Left lung (tissue), 10 donors: Measurements from ENCODE around the gene CLPTM1L. TPM values are rescaled to one million over a fixed set of nuclear protein-coding genes. Genes with fewer than 3 reads are reported as not detected.
"Not testable (repeated sequence)": the region's sequence is repeated elsewhere in the genome, so short reads cannot be mapped to it uniquely, and the experiment has no call there.

Experiments
- ATAC-seq: fragments of 200-7000 bp; cut with Tn5 transposase; one replicate; pipeline ENCODE4 v1.9.1; 2020; ENCODE audit warnings: moderate library complexity
- DNase-seq, 4 donors: peaks; one replicate each; pipeline ENCODE4 v3.0.0-alpha.2; 2013 to 2020
- H3K27ac ChIP-seq, 2 donors: fragments of 200-600 bp; sonication (generic) in 1 of 2; one replicate each; pipeline versions ENCODE4 v1.5.0 to v1.8.0; 2020 to 2021
- H3K27me3 ChIP-seq, 2 donors: fragments of 200-600 bp; sonication (generic) in 1 of 2; one replicate each; pipeline versions ENCODE4 v1.5.0 to v1.8.0; 2020 to 2021
- H3K36me3 ChIP-seq, 2 donors: fragments of 200-600 bp; sonication (generic) in 1 of 2; one replicate each; pipeline versions ENCODE4 v1.5.0 to v1.8.0; 2020 to 2021
- H3K4me1 ChIP-seq, 2 donors: fragments of 200-600 bp; one replicate each; pipeline ENCODE4 v1.8.0; 2021
- H3K4me3 ChIP-seq, 2 donors: fragments of 200-600 bp; sonication (generic) in 1 of 2; one replicate each; pipeline versions ENCODE4 v1.5.0 to v1.8.0; 2020 to 2021; ENCODE audit warnings: mild to moderate bottlenecking in 1 of 2
- H3K9me3 ChIP-seq, 2 donors: fragments of 200-600 bp; sonication (generic) in 1 of 2; one replicate each; pipeline versions ENCODE4 v1.5.0 to v1.8.0; 2020 to 2021
- intact Hi-C, 2 donors: fragments of 100-400 bp; cut with DNase I; formaldehyde crosslinking; loops; one replicate each; pipeline versions ENCODE4 v1.11.2 to v1.14.2; 2022
- polyA plus RNA-seq, 6 donors: library from polyadenylated mRNA; unstranded; fragments of 120-200 nt; gene quantifications; one replicate each; pipeline ENCODE4 v1.2.1, GENCODE V29; 2013; ENCODE audit not compliant: insufficient read length in 6 of 6
- total RNA-seq, 2 donors: library from RNA; stranded (reverse); fragmentation: NEBNext Ultra II Directional; extraction: Animal tissue kit (Norgen Biotek cat#: 25700); gene quantifications; one replicate each; pipeline ENCODE4 v1.2.1, GENCODE V29; 2021
- TF ChIP-seq, protein P1 (sequence below), 2 donors: fragments of 200-600 bp; sonication (generic) in 1 of 2; IDR thresholded peaks; one replicate each; pipeline versions ENCODE4 v1.5.0 to v1.8.0; 2021; ENCODE audit warnings: antibody characterized with exemption in 2 of 2
- donor health status: DM: no; HTN: yes; CAD: no.
- donor health status: DM: no; HTN: no; CAD: no.

Gene CLPTM1L
- total and polyA plus RNA-seq, 8 donors, result 90.4 to 171 (median 99.4) TPM

DNA sequence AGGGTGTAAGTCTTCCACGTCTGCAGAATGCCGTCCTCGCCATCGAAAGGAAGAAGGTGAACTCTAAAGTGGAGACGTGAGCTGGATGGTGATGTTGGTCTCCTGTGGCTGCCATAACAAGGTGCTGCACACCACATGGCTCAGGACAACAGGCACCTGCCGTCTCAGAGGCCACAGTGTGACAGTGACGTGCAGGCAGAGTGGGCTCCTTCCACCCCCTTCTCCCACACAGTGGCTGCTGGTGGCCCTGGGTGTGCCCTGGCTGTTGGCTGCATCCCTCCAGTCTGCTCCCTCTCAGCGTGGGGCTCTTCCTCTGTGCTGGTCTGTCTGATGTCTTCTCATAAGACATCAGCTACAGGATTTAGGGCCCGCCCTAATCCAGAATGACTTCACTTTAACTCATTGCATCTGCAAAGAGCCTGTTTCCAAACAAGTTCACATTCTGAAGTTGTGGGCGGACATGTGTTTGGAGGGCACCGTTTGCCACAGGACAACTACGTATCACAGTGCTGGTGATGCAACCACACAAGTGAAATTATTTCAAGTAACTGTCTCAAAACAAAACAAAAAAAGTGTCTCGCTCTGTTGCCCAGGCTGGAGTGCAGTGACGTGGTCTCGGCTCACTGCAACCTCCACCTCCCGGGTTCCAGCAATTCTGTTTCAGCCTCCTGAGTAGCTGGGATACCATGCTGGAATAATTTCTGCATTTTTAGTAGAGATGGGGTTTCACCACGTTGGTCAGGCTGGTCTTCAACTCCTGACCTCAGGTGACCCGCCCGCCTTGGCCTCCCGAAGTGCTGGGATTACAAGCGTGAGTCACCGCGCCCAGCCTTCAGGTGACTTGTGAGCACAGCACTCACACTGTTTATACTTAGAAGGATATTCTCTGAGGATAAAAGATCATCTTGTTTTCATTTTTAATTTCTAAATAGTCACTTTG is 31.2 kb upstream of the CLPTM1L start:
- no peaks in the 10 kb centered on the region for H3K36me3 ChIP-seq
- peaks cover 0 to 34% of the 10 kb centered on the region in 2 donors for H3K27me3 ChIP-seq
- no peaks in the 10 kb centered on the region for H3K9me3 ChIP-seq
- DNase-seq (peak in 1 of 4 donors; percentile 33), ATAC-seq (no peak)
- no peak overlapping the region for H3K4me3 ChIP-seq
- intact Hi-C loops, result no loop called here
- TF ChIP-seq, protein P1, sequence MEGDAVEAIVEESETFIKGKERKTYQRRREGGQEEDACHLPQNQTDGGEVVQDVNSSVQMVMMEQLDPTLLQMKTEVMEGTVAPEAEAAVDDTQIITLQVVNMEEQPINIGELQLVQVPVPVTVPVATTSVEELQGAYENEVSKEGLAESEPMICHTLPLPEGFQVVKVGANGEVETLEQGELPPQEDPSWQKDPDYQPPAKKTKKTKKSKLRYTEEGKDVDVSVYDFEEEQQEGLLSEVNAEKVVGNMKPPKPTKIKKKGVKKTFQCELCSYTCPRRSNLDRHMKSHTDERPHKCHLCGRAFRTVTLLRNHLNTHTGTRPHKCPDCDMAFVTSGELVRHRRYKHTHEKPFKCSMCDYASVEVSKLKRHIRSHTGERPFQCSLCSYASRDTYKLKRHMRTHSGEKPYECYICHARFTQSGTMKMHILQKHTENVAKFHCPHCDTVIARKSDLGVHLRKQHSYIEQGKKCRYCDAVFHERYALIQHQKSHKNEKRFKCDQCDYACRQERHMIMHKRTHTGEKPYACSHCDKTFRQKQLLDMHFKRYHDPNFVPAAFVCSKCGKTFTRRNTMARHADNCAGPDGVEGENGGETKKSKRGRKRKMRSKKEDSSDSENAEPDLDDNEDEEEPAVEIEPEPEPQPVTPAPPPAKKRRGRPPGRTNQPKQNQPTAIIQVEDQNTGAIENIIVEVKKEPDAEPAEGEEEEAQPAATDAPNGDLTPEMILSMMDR (IDR thresholded peaks at IDR 0.05), result no peak
- H3K4me1 ChIP-seq, result peaks cover 0 to 9% of the 10 kb centered on the region in 2 donors
- no peak overlapping the region for H3K27ac ChIP-seq

DNA sequence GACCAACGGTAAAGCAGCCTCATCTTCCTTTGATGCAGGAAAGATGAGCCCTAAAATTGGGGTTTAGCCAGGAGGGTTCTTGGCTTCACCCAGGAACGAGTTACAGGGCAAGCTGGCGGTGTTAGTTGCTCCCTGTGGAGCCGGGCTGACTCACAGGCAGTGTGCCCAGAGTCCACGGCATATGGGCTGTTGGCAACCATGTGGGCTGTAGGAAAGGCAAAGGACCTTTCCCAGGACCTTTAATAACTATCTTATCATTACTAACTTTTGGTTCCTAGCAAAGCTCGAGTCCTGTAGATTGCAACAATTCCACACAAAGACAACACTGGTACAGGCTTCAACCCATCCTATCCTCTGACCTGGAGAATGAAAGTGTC is 29.8 kb upstream of the CLPTM1L start:
- intact Hi-C loops, result no loop called here
- DNase-seq (peak in 1 of 4 donors; percentile 24), ATAC-seq (no peak)
- Histone ChIP-seq H3K36me3 (no peaks in the 10 kb centered on the region), H3K4me1 (no peaks in the 10 kb centered on the region), H3K9me3 (no peaks in the 10 kb centered on the region), H3K27ac (no peak overlapping the region), H3K4me3 (no peak overlapping the region), H3K27me3 (peaks cover 0 to 21% of the 10 kb centered on the region in 2 donors)
- TF ChIP-seq, protein P1 (IDR thresholded peaks at IDR 0.05), result no peak

DNA sequence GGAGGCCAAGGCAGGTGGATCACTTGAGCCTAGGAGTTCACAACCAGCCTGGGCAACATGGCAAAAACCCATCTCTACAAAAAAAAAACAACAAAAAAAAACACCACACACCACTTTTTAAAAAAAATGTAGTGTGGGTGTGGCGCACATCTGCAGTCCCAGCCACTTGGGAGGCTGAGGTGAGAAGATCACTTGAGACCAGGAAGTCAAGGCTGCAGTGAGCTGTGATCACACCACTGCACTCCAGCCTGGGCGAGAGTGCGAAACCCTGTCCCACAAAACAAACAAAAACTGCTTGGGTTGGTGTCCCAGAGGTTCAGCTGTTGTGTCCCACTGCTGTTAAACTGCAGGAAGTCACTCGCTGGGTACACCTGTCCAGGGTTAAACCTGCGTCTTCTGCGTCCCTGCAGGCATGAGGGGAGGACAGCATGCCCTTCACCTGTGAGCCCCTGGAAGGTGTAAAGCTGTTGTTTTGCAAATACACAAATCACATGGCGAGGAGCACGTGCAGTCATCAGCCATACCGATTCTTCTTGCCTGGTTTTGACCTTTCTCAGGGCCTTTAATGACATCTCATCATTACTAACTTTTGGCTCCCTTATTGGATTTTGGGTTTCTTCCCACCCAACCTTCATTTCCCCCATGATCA is 29.3 kb upstream of the CLPTM1L start:
- Histone ChIP-seq H3K27ac (no peak overlapping the region), H3K27me3 (peaks cover 0 to 16% of the 10 kb centered on the region in 2 donors), H3K4me1 (no peaks in the 10 kb centered on the region), H3K36me3 (no peaks in the 10 kb centered on the region), H3K4me3 (no peak overlapping the region), H3K9me3 (no peaks in the 10 kb centered on the region)
- no peak for ATAC-seq
- intact Hi-C loops, result no loop called here
- TF ChIP-seq, protein P1 (IDR thresholded peaks at IDR 0.05), result no peak
- no peak for DNase-seq

DNA sequence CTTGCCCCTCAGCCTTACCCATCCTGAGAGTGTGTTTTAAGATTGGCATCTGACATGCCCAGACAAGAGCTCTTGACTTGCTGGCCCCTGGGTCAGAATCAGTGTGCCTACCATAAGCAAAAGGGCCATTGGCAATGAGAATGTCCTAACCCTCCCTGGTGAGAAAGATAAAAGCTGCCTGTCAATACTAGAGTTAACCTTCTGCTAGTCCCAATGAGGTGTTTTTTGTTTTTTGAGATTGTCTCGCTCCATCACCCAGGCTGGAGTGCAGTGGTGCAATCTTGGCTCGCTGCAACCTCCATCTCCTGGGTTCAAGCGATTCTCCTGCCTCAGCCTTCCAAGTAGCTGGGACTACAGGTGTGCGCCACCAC is 27.1 kb upstream of the CLPTM1L start:
- DNase-seq, H3K4me3 ChIP-seq, ATAC-seq, H3K9me3 ChIP-seq, H3K4me1 ChIP-seq, H3K27ac ChIP-seq, intact Hi-C loops, H3K27me3 ChIP-seq, H3K36me3 ChIP-seq: not testable (repeated sequence)

DNA sequence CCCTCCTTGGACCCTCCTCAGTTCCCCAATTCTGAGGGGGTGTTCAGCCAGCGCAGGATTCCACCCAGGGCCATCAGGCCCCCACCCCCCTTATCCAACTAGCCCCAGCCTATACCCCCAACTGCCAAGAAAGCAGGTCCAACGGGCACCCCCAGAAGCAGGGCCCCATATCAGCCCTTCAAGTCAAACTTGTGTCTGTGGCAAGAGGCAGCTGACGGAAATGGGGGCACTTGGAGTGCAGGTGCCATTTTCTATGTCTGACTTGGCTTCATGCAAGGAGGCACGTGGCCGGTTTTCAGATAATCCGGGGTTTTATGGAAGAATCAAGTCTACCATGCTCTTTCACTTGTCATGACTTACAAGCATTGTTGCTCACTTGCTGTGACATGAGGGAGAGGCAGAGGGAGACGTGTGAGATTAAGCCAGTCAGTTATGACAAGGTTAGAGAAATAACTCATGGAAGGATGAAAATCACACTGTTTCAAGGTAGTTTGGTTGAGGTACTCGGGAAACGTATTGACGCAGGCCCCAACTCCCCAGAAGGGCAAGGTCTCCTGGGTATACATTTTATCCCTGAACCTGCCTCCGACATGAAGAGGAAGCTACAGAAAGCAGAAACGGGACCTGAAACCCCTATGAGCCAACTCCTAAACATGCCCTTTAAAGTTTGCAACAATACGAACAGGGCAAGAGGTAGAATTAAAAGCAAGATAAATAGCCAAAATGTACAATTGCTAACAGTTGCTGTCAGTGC is 26.5 kb upstream of the CLPTM1L start:
- no peaks in the 10 kb centered on the region for H3K4me1 ChIP-seq
- TF ChIP-seq, protein P1 (IDR thresholded peaks at IDR 0.05), result no peak
- DNase-seq, result no peak
- no peaks in the 10 kb centered on the region for H3K36me3 ChIP-seq
- H3K27me3 ChIP-seq, result peaks cover 0 to under 1% of the 10 kb centered on the region in 2 donors
- no peak overlapping the region for H3K27ac ChIP-seq
- H3K4me3 ChIP-seq, result no peak overlapping the region
- no peak for ATAC-seq
- no peaks in the 10 kb centered on the region for H3K9me3 ChIP-seq
- intact Hi-C loops, result no loop called here
